IPS DF 6.9 (cell line): Measurements from ENCODE around the gene SOS1.

Experiments used
- DNase-seq: peaks from one replicate; pipeline ENCODE4 v3.0.0-alpha.2; 2013; ENCODE audit warnings: low read depth, low spot score
- H3K27ac ChIP-seq: one replicate; pipeline ENCODE4 v1.5.1; 2013; ENCODE audit warnings: low read length, control low read depth
- H3K27me3 ChIP-seq: 2 replicates; pipeline ENCODE4 v1.6.1; 2013; ENCODE audit warnings: mild to moderate bottlenecking, low read length; ENCODE audit not compliant: control insufficient read depth, insufficient read depth
- H3K36me3 ChIP-seq: 2 replicates; pipeline ENCODE4 v1.6.1; 2013; ENCODE audit warnings: low read length; ENCODE audit not compliant: control insufficient read depth, insufficient read depth
- H3K4me1 ChIP-seq: 2 replicates; pipeline ENCODE4 v1.6.1; 2013; ENCODE audit warnings: low read length; ENCODE audit not compliant: control insufficient read depth, insufficient read depth
- H3K4me3 ChIP-seq: 2 replicates; pipeline ENCODE4 v1.5.1; 2013; ENCODE audit warnings: mild to moderate bottlenecking, low read length
- H3K9me3 ChIP-seq: 2 replicates; pipeline ENCODE4 v1.6.1; 2013; ENCODE audit warnings: low read length, inconsistent platforms; ENCODE audit not compliant: control insufficient read depth, insufficient read depth
- WGBS: extraction: QIAGEN DNeasy Blood & Tissue Kit; methylation state at CpG from one replicate; pipeline ENCODE4 v1.1.7; 2013; ENCODE audit warnings: mixed read lengths, missing lambda C conversion rate; ENCODE audit not compliant: insufficient read length, insufficient coverage; 5-methylcytosine and 5-hydroxymethylcytosine counted together

SOS1 gene

DNA sequence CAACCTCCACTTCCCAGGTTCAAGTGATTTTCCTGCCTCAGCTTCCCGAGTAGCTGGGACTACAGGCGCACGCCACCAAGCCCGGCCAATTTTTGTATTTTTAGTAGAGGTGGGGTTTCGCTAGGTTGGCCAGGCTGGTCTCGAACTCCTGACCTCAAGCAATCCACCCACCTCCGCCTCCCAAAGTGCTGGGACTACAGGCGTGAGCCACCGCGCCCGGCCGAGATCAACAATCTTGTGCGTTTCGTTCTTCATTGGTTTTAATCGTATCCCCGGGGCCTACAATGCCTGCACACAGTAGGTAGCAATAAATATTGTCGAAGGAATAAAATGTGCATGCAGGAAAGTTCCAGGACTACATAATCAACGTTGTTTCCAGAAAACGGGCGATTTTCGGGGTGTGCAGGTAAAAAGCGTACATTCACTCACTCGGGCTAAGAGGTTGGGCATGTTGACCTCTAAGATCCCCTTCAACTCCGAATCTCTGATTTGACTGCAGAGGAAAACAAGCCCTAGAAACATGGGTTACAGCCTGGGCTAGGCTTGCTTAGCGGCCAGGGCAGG, 2.7 kb upstream of the SOS1 start:
- no peak for DNase-seq
- no CpG with 5 or more reads among the region's 25 CpGs for WGBS
- Histone ChIP-seq H3K27me3 (no peaks in the 10 kb centered on the region), H3K9me3 (no peaks in the 10 kb centered on the region), H3K4me3 (peak overlapping the region; percentile 57; the same call in 1 of the 2 replicates), H3K27ac (no peak overlapping the region), H3K4me1 (no peaks in the 10 kb centered on the region), H3K36me3 (no peaks in the 10 kb centered on the region)

DNA sequence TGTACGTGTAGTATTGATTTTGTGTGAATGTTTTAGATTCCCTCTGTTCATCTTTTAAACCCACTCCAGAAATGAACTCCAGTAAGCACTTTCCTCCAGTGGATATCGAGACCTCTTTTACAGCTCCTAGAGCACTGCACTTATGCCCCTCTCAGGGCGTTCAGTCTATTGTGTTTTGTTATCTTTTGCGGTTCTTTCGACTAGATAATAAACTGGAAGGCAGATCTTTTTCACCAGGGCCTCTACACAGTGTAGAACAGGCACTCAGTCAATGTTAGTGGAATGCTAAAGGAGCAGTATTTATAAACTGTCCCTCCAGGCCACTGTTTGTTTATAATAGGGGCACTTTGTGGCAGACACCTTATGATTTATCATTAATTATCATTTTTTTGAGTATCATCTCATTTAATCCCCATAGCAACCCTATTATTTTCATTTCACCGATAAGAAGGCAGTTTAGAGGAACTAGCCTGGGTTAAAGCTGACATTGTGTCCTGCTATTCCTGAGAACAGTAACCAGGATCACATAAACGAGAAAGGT, 742 bp upstream of the SOS1 start:
- WGBS = no CpG with 5 or more reads among the region's 7 CpGs
- no peaks in the 10 kb centered on the region for H3K27me3 ChIP-seq
- no peak for DNase-seq
- H3K27ac ChIP-seq = no peak overlapping the region
- H3K4me1 ChIP-seq = no peaks in the 10 kb centered on the region
- H3K9me3 ChIP-seq = no peaks in the 10 kb centered on the region
- H3K36me3 ChIP-seq = no peaks in the 10 kb centered on the region
- H3K4me3 ChIP-seq = peak overlapping the region; percentile 81; the same call in 1 of the 2 replicates

DNA sequence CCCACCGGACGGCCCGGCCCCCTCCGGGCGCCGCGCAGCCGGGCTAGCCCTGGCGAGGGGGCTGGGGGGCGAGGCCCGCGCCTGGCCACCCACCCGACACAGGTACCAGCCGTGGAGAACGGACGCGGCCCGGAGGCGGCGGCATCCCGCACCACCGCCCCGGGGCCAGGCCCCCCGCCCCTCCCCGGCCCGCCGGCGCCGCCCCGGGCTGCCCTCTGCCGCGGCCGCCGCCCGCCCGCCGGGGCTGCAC, 405 bp downstream of the SOS1 start:
- DNase-seq = no peak
- H3K27me3 ChIP-seq = no peaks in the 10 kb centered on the region
- H3K4me3 ChIP-seq = peak overlapping the region; percentile 81; the same call in 1 of the 2 replicates
- H3K9me3 ChIP-seq = no peaks in the 10 kb centered on the region
- H3K27ac ChIP-seq = no peak overlapping the region
- H3K36me3 ChIP-seq = no peaks in the 10 kb centered on the region
- no peaks in the 10 kb centered on the region for H3K4me1 ChIP-seq
- WGBS = no CpG with 5 or more reads among the region's 37 CpGs

DNA sequence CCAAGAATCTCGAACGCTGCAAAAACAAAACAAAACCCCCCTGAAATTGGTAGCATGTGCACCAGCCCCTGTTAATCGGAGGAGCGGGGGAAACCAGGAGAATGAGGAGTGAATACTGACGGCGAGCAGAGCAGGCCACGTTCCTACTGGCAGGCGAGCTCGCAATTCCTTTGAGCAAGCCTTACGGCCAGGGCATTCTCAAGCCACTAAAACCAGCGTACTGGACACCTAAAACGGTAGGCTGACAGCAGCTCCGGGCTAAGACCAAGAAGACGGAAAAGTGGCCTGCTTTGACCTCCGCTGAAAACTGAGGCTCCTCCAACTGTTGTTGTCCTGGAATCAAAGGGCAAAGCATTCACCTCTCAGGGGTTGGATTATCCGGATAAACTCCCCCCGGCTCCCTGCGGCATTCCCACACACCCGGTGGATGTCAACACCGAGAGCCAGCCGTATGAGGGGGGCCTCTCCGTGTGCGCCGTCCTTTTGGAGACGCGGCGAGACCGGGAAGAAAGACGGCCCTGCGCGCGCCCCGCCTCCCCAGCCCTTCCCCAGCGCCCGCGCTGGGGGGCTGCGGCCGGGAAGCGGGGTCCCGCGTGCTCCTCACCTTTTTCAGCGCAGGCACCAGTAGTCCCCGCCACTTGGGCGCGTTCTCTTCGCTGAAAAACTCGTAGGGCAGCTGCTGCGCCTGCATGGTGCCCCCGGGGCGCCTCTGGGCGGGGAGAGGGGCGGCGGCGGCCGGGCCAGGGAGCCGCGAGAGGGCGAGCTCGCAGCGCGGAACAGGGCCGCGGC, 925 bp downstream of the SOS1 start:
- no CpG with 5 or more reads among the region's 63 CpGs for WGBS
- Histone ChIP-seq H3K4me3 (peak overlapping the region; percentile 81; the same call in 1 of the 2 replicates), H3K27me3 (no peaks in the 10 kb centered on the region), H3K9me3 (no peaks in the 10 kb centered on the region), H3K27ac (no peak overlapping the region), H3K36me3 (no peaks in the 10 kb centered on the region), H3K4me1 (no peaks in the 10 kb centered on the region)
- DNase-seq = no peak

DNA sequence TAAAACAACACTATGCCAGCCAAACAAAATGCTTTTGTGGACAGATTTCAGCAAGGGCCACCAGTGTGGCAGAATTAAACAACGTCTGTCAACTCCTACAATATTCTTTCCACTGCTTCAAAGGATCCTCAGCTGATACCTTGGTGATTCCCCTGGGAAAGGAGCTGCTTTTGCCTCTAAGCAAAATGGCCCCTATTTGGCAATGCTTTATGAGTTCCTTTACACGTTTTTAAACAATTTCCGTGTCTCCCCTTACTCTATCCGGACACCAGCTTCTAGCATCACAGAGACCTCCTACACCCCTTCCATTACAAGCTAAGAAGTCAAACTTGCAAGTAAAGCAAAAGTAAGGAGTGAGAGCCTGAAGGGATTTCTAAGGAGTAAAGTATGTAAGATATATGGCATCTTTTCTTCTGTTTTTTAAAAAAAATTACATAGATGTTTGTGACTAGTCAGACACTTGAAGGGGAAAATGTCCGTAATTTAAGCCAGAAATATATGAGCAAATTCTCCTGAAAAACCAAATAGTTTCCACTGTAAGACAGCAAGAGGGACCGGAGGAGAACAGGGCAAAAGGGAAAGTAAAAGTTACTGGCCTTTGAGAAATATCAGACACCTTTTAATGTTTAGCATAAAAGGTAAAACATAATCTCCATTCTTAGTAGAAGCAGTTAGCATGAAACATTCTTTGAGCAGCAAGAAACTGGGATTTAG, 1.9 kb downstream of the SOS1 start:
- Histone ChIP-seq H3K27me3 (no peaks in the 10 kb centered on the region), H3K4me1 (no peaks in the 10 kb centered on the region), H3K4me3 (no peak overlapping the region), H3K9me3 (no peaks in the 10 kb centered on the region), H3K36me3 (no peaks in the 10 kb centered on the region), H3K27ac (no peak overlapping the region)
- WGBS = no CpG with 5 or more reads among the region's 6 CpGs
- DNase-seq = no peak

DNA sequence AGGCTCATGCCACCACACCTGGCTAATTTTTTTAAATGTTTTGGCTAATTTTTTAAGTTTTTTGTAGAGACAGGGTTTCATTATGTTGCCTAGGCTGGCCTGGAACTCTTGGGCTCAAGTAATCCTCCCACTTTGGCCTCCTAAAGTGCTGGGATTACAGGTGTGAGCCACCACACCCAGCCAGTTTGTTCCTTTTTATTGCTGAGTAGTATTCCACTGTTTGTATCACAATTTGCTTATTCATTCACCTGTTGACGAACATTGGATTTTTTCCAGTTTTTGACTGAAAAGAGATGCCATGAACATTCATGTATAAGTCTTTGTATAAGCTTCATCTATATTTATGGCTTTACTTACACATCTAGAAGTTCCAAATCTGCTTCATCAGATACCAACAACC, 5.3 kb downstream of the SOS1 start:
- Histone ChIP-seq H3K4me1 (no peaks in the 10 kb centered on the region), H3K27ac (no peak overlapping the region), H3K4me3 (no peak overlapping the region), H3K9me3 (no peaks in the 10 kb centered on the region), H3K36me3 (no peaks in the 10 kb centered on the region), H3K27me3 (no peaks in the 10 kb centered on the region)
- no CpG with 5 or more reads among the region's 1 CpG for WGBS
- no peak for DNase-seq

DNA sequence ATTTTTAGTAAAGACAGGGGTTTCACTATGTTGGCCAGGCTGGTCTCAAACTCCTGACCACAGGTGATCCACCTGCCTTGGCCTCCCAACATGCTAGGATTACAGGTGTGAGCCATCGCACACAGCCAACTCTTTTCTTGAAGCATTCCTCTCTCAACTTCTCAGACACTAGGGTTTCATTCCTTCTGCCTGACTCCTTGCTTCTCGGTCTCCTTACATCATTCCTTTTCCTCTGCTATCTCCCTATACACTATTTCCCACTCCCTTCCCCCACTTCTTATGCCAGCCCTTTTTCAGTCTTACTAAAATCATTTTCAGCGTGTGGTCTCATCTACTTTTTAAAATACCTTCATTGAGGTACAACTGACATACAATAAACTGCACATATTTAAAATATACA, 6.1 kb downstream of the SOS1 start:
- Histone ChIP-seq H3K4me1 (no peaks in the 10 kb centered on the region), H3K36me3 (no peaks in the 10 kb centered on the region), H3K27ac (no peak overlapping the region), H3K27me3 (no peaks in the 10 kb centered on the region), H3K9me3 (no peaks in the 10 kb centered on the region), H3K4me3 (no peak overlapping the region)
- DNase-seq = no peak
- no CpG with 5 or more reads among the region's 3 CpGs for WGBS

DNA sequence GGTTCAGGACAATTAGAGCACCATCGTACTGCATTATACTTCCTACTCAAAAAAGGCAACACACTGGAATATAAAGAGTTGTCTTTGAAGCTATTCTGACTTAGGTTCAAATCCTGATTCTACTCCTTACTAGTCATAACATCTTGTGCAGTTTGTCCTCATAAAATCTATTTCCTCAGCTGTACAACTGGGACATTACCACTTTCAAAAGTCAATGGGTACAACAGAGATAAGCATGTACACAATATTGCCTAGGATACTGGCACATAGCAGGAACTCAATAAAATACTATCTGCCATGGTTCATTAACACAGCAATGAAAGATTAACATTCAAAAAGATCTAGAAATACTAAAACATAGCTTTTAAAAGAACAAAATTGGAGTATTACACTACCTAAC, 11.3 kb downstream of the SOS1 start:
- Histone ChIP-seq H3K9me3 (no peaks in the 10 kb centered on the region), H3K27me3 (no peaks in the 10 kb centered on the region), H3K36me3 (no peaks in the 10 kb centered on the region), H3K27ac (no peak overlapping the region), H3K4me3 (no peak overlapping the region), H3K4me1 (no peaks in the 10 kb centered on the region)
- DNase-seq = no peak
- WGBS = no CpG with 5 or more reads among the region's 1 CpG

DNA sequence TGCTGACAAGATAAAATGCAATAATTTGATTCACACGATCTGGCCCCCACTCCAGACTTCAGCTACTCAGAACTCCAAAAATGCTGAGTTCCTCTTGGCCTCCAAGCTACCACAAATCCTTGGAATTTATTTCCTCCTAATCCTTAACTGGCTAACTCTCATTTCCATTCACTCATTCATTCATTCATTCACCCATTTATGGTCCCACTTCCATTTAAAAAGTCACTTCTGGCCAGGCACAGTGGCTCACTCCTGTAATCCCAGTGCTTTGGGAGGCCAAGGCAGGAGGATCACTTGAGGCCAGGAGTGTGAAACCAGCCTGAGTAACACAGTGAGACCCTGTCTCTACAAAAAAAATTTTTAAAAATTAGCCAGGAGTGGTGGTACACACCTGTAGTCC, 12.5 kb downstream of the SOS1 start:
- Histone ChIP-seq H3K4me3 (no peak overlapping the region), H3K4me1 (no peaks in the 10 kb centered on the region; the same call in 1 of the 2 replicates), H3K9me3 (no peaks in the 10 kb centered on the region), H3K27ac (no peak overlapping the region), H3K36me3 (no peaks in the 10 kb centered on the region), H3K27me3 (no peaks in the 10 kb centered on the region)
- no CpG with 5 or more reads among the region's 1 CpG for WGBS
- no peak for DNase-seq

DNA sequence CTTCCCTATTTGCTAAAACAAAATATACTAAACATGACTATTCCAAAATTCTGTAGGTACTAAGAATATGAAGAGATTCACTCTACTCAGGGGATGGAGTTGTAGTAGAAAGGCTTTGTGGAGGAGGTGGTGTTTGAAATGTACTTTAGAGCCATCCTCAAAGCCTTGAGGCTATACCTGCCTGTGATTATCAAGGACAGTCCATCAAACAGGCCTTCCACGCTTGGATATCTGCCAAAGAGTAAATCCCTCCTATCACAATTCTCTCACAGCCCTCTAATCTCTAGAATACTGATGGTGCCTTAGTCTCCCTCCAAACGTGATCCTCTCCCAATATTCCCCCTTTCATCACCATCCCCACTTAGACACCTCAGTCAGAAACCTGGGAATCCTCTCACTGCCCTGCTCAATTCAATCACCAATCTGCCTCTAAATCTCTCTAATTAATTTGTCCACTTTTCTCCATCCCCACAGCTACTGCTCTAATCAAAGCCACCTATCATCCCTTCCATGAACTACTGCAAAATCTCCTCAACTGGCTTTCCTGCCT, 13.1 kb downstream of the SOS1 start:
- Histone ChIP-seq H3K9me3 (no peaks in the 10 kb centered on the region), H3K4me1 (no peaks in the 10 kb centered on the region; the same call in 1 of the 2 replicates), H3K27me3 (no peaks in the 10 kb centered on the region), H3K27ac (no peak overlapping the region), H3K36me3 (no peaks in the 10 kb centered on the region), H3K4me3 (no peak overlapping the region)
- no CpG with 5 or more reads among the region's 2 CpGs for WGBS
- DNase-seq = no peak
